HG03439 (cell line): ENCODE results near the gene WDR86.

Experiments
- ATAC-seq: cut with Tn5 transposase; IDR thresholded peaks from one replicate; pipeline ENCODE4 v1.9.1; 2021; ENCODE audit warnings: mild to moderate bottlenecking, moderate library complexity; ENCODE audit not compliant: unreplicated experiment

The WDR86 gene

DNA sequence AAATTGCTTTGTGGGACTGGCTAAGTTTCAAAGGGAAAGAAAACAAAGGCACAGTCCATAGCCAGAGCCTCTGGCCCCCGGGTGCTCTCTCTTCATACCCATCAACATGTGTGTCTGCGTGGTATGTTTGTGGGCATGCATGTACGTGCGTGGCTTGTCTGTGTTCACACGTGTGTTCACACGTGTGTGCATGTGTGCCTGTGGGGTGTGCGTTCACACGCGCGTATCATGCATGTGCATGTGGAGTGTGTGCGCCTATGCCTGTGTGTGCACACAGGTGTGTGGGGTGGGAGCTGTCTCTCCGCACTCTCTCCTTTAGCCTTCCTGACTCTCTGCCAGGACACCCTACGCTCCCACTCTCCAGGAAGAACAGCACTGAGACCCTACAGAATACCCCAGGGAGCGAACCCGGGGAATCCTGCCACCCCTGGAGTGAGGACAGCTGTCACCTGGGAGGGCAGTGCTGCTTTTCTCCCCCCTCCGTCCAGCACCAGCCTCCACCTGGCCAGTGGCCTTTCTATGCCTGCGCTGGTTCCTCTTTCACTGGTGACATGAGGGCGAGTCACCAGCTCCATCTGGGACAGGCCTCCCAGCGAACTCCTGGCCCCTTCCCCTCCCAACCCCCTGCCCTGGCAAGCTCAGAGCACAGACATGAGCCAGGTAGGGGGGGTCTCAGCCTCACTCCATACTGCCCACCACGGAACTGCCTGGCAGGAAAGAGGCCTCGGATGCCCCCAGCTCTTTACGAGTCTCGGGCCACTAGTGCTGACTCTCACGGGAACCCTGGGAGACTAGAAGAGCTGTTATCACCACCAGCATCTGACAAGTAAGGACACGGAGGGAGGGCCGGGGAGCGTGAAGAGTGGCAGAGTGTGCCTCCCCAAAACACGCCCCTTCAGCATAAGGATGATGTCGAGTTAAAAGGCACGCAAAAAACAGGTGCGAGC lies 16.5 kb downstream of the WDR86 start:
- no peak for ATAC-seq

DNA sequence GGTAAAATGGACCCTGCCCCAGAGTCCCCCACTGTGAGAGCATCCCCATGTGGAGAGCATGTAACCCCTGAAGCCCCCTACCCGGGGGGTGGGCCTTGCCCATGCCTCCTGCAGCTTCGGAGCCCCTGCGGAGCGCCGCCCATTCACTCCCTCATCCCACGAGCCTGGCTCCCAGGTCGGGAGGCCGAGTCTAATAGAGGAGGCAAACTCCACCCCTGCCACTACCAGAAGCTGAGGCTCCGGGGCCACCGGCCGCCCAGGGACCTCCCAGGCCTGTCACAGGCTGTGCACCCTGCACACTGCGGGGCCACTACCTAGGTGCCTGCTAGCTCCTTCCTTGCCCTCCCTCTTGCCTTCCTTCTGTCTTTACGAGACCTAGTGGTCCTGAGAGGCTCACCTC lies 17.4 kb downstream of the WDR86 start:
- ATAC-seq, result no peak

DNA sequence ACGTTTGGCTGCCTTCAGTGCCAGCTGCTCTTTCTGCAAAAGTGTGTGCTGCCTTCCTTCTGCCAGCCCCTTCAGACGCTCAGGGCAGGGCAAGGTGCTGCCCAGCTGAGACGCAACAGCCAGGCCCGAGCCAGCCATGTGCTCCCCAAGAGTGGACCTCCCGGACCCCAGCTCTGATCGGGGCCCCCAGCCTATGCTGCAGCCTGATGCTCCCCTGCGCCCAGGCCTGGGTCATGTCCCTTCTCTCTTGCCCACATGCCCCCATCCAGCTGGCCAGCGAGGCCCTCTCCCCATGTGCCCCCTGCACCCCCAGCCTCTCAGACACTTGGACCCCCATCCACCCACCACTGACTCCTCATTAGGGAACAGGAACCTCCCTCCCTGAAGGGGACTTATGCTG lies 17.8 kb downstream of the WDR86 start:
- no peak for ATAC-seq

DNA sequence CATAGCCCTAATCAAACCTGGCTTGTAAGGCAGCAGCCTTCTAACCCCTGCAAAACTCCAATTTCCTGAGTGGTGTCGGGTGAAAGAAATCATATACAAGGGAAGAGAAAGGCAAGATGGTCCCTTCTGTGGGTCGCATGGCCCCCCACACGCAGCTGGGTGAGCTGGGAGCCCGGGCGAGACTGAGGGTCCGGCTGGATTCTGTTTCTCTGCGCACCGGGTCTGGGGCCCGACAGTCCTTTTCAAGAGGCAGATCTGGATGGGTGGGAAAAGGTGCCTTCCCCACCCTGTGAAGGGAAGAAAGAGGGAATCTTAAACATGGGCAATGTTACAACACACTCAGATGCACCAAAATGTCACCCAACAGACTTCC lies 18.5 kb downstream of the WDR86 start:
- ATAC-seq, result no peak

DNA sequence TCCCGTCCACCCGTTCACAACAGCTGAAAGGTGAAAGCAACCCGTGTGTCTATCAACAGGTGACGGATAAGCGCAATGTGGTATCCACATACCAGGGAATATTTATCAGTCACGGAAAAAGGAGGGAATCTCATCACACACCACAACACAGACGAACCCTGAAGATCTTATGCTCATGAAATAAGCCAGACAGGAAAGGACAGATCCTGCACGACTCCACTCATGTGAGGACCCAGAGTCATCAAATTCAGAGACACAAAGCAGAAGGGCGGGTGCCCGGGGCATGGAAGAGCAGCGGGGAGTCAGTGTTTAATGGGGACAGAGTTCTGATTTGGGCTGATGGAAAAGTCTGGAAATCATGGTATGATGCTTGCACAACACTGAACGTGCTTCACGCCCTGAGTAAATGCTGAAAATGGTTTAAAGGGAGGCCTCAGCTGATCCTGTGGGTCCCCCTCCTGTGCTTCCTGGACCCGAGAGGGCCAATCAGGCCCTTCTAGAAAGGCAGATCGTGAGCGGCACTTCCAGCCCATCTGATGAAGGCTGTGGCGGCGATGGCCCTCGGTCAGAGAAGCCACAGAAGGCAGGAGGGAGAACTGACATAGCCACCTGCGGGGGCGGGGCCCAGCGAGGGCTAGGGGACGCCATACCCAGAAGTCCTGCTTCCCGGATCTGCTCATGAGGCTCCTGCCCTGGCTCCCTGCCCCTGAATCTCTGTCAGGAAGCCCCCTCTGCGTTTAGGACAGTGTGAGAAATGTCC lies 19.1 kb downstream of the WDR86 start:
- ATAC-seq, result no peak

DNA sequence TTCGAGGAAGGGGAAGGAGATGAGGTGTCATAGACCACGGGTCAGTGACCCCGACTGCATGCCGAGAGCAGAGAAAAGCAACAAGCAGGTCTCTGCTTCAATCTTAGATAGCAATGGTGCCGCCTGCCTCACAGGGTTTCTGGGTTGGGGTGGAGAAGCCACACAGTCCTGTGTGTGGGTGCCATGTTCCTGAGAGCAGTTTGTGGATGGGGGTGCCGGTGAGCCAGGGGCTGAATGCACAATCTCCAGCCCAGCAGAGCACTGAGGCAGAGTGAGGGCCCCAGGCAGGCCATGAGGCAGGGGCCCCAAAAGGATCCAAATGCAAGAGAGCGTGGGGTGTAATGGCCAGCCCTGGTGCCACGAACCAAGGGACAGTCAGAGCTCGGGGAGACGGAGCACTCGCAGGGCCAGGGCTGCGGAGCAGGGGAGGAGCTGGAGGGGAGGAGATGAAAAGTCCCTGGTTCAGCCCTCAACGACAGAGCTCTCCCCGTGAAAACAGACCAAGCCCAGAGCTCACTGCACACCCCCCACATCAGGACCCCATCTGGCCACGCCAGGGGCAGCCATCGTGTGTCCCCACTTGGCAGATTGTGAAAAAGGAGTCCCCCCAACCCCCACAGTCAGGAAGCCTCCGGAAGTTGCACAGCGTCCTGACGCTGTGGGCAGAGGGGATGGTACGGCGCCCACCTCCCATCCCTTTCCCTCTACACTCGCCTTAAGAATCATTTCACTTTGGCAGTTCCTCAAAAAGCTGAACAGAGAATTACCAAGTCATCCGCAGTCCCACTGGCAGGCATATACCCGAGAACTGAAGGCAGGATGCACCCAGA lies 19.9 kb downstream of the WDR86 start:
- ATAC-seq, result no peak

DNA sequence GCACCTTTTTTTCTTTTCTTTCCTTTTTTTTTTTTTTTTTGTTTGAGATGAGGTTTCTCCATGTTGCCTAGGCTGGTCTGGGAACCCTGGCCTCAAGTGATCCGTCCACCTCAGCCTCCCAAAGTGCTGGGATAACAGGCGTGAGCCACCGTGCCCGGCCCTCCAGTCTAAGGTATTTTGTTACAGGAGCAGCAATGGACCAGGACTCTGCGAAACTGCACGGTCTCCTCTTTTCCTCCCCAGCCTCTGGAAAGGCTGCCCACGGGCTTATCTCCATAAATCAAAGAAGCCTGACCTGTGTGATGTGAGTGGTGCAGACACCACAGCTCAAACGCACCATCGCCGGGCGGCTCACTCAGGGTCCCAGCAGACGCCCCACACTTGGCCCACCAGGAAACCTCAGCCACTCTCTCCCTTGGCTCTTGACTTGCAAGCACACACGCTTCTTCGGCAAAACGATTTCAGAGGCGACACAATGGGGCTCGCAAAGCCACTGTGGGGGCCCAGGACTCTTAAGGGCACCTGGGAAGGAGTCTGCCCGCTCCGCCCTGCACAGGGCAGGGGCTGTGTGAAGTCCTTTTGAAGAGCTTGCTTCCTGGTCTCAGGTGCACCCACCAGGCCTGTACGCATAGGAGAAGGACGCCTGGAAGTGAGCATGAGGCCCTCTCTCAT lies 20.6 kb downstream of the WDR86 start:
- ATAC-seq, result no peak

DNA sequence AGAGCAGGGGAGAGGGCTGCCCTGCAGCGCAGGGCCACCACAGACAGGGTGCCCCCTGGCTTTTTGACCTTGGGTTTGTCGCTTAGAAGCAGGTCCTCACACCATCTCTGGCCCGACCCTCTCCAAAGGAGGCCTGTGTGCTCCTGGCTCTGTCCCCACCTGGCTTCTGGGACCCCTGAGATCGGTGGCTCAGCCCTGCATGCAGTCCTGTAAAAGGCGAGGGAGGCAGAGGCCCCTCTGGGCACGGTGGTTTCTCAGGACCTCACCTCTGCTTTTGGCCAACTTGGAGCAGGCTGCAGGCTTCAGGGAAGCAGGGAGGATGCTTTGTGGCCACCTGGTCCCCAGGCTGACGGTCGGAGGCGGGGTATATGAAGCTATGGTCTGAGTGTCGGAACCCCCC lies 21.4 kb downstream of the WDR86 start:
- ATAC-seq, result no peak

DNA sequence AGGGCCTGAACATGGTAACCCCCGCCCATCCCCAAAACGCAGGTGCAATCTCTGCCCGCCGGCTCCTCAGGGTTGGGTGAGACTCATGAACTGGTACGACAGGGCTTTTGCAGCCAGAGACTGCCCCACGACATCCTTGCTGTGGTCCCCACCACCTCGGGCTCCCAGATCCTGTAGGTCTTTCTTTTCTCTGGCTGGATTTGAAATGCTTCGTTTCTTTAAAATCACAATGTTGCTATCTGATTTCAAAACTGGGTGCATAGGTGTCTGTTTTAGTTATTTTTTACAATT lies 21.9 kb downstream of the WDR86 start:
- ATAC-seq, result no peak

DNA sequence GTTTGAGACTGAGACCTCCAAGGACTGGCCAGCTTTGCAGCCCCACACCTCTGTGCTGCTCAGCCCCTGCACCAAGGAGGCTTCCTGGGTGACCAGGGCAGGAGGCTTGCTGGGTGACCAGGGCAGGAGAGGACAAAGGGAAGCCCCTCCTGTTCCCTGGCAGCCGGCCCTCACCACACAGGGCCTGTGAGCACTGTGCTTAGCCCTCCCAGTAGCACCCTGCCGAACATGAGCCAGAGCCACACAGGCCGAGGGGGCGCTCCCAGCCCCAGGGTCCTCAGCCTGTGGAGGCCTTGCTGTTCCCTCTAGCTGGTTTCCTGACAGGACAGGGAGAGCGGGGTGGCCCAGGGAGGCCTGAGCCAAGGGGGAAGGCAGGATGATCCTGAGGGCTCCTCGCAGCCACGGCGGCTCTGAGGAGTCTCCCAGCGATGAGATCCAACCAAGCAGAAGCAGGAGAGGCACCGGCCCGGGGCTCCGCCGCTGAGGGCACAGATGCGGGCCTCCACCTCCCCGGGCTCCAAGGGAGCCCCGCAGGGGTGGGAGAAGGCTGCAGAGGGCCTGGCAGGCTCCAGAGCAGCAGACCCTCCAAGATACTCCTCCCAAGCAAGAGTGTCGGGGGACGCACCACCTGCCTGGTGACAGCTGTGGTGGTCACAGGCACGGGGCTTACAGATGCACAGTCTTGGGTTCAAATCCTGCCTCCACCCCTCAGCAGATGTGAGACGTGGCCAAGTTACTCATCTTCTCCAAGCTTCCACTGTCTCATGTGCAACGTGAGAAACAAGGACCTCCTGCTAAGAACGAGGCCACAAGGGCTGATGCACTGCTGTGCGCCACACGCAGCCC lies 22.5 kb downstream of the WDR86 start:
- no peak for ATAC-seq

DNA sequence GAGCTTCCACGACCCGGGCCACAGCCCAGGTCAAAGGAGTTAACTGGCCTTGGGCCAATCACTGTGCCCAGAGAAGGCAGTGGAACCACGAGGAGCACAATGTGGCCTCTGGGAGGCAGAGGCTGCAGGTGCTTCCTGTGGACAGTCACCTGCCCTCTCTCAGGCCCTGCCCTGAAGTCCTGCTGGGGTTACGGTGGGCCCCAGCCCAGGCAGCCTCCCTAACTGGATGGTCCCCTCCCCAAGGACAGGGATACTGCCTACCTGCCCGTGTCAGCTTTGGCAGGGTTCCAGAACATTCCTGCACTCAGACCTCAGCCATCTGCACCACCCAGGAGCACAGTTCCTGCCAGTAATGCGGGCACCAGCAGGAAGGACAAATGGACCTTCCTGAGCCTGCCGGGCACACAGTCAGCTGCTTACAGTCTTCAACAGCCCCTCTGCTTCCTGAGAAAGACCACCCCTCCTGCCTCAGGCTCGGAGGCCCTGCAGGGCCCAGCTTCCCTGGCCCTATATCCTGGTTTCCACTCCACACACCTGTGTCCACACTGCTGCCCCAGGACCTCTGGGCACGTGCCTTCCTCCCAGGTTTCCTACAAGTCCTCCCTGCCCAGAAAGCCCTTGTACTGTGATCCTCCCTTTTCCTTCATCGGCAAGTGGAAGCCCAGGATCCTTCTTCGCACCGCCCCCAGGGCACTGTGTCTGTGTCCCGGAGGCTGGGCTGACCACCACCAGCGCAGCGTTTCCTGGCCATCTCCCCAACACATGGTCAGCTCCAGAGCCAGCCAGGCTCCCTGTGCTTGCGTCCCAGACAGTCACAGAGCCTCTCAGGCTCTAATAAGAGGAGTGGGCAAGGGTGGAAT lies 23.3 kb downstream of the WDR86 start:
- no peak for ATAC-seq

DNA sequence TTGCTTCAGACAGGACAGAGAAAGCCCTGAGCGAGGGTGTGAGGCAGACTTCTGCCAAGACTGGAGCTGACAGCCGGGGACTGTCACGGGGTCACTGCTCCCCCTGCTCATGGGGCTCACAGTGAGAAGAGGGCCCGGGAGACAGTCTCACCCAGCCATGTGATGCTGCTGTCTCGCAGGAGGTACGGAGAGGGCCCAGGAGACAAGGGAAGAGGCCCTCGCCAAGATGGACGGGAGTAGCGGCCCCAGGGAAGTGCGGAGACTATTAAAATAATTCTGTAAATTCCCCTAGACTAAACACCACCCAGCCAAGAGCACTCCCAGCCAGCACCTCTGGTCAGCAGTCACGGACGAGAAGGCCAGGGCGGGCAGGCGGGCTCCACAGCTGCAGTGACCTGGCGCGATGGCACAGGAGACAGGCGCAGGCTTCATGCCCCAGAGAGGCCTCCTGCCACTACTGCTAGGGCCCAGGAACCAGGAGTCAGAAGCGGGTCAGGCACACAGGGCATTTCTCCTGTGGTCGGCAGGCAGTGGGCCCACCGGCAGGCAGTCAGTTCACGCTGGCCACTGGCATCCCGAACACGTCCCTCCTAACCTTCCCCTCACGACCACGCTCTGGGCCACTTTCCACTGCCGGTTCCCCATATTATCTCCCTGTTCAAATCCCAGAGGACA lies 24.1 kb downstream of the WDR86 start:
- no peak for ATAC-seq

DNA sequence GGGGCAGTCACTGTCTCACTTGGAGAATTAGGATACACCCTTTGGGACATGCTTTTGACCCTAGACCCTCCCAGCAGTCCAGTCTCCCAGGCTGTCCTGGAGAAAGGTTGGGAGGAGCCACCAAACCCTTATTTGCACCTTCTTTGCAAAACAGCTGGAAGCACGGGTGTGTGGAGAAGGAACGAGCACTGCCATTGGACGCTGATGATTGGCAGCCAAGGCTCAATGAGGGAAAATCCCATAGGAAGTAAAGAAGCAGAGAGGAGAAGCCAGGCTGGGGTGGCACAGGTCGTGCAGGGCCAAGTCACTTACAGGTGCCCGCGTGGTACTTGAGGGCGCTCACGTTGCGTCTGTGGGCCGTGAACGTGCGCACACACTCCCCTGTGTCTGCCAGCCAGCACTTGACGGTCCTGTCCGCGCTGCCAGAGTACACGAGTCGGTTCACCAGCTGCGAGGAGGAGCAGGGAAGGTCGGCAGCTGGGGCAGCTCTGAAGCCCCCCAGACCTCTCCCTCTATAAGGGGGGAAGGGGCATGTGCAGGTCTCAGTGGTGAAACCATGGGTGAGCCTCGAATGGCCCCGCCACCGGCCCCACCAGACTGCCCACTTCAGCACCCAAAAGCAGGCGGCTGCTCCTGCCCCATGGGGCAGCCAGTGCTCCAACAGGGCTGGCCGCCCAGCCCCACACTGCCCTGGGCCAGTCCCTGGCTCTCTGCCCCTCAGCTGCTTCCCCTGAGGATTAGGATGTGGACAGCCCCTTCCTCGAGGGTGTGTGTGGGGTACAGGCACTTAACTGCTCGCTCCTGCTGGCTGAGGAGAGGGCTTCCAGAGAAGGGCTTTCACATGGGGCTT lies 24.8 kb downstream of the WDR86 start:
- ATAC-seq, result no peak

DNA sequence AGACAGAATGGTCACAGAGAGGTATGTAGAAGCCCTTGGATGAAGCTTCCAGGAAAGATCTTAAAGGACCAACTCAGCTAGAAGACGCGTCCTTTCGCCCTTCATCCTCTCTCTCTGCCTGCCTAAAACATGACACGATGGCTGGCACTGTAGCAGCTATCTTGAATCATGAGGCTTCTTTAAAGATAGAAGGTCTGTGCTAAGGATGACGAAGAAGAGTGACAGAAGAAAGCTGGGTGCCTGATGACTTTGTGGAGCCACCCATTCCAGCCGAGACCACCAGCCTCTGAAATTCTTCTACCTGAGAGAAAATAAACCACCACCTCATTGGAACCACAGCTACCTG lies 25.5 kb downstream of the WDR86 start:
- ATAC-seq, result no peak

DNA sequence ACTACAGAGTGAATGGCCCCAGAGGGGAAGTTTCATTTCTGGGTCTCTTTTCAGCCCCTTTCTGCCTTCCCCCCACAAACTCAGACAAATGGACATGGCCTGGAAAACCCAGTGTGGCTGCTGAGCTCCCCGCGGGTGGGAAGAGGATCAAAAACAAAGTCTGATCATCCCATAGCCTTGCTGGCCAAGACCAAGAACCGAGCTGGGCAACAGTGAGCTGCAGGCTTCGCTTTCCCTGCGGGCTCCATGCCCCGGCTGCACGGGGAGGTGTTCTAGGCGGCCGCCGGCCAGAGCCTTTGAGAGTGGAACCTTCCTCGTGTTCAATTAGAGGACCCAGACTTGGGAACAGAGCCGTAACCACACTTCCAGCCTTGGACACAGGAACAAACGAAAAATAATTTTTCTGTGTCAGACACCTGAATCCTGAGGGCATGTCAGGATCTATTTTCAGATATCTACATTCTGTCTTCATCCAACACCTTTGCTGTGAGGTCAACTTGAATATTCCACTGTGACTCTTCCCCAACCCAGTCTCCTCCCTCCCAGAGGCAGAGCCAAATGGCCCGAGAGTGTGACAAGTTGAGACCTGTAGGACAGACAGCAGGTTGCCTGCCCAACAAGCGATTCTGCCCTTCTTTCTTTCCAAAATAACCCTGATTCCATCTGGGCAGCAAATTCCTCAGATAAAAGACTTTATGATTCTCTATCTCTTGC lies 26.0 kb downstream of the WDR86 start:
- no peak for ATAC-seq

DNA sequence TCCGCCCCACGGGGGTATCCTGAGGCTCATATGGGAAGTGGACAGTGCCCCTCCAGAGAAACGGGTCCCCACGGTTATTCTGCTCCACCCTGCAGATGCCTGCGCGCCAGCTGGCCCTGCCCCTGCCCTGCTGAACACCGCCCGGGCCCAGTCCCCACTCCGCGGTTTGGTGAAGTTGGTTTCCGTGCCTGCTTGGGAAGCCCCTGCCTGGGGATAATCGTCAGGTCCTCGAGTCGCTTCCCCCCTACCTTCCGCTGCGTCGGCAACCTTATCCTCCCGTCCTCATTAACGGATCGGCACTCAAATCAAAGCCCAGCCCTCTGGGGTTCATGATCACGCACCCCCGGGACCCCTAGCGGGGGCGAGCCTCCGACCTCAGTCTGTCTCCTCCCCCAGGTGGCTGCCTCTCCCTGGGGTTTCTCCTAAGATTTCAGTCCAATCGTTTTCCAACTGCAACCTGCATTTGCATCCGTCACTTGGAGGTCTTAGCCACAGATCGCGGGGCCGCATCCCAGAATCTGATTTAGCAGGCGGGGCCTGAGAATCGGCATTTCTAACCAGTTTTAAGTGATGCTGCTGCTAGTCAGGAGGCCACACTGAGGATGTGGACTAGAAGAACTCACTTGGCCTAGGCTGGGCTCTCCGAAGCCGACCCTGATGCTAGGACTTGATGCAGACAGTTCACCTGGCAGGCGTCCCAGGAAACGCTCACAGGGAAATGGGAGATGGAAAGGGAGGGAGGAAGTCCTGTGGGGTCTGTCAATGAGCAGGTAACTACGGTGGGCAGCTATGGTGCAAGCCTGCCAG lies 27.6 kb downstream of the WDR86 start:
- no peak for ATAC-seq
